Measurements from ENCODE around the gene AIFM2.
"Not testable (repeated sequence)": the region's sequence is repeated elsewhere in the genome, so short reads cannot be mapped to it uniquely, and the experiment has no call there.

The AIFM2 gene

DNA sequence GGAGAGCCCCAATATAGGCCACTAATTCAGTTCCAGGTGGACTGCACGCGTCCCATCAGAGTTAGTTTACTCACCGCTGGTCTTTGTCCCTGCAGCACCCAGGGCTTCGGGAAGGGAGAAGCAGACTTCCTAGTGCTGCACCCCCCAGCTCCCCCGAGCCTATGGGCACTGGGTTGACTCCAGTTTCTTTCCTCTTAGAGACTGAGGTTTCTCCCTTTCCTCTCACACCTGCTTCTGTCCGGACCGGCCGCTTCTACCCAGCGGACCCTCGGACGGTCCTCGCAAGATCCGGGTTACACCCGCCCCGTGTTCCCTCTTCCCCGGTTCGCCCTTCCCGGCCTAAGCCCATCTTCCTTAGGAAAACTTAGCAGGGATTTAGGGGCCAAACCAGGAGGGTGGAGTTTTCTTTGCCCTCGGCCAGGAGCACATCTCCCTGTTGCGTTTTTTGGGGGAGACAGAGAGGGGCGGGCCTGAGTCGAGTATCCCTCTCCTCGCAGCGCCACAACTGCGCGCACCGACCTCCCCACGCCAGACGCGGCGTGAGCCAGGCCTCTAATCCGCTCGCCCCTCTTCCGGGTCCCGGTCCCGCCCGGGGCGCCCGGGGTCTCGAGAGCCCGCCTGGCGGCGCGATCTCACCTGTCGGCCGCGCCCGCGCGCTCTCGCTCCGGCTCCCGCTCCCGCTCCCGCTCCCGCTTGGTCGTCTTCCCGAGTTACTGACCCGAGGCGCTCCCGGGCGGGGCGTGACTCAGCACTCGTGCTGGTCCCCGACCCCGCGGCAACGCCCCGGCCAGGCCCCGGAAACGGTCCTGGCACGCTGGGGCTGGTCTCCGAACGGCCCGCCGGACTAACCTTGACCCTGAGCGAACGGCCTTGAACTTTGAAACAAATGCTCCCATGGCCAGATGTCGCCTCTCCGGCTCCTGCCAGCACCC is at the start of gene AIFM2:
Gene AIFM2 (minus strand): TSS at position 728 of the 932 bp plus-strand sequence. CDS start 8,741 bp downstream, outside the sequence.
- Histone ChIP-seq H3K27me3 (ENCODE audit: insufficient read depth, insufficient read length) (peaks cover 20% of the 10 kb centered on the region), H3K9ac (ENCODE audit: insufficient read length, low read depth) (peak within 1 kb of the TSS; percentile 76), H3K36me3 (ENCODE audit: insufficient read depth, insufficient read length, low read length) (no peaks in the 10 kb centered on the region), H3K4me3 (ENCODE audit: insufficient read length, low read depth) (peak within 1 kb of the TSS; percentile 45), H3K9me3 (ENCODE audit: insufficient read depth, low read length) (no peaks in the 10 kb centered on the region), H3K4me1 (ENCODE audit: insufficient read depth, insufficient read length) (no peaks in the 10 kb centered on the region)
- TF ChIP-seq ZNF274 (IDR thresholded peaks at IDR 0.05; ENCODE audit: low read depth, low read length) (no peak), SUZ12 (IDR thresholded peaks at IDR 0.05; ENCODE audit: extremely low read depth, insufficient read depth, insufficient read length) (no peak), YY1 (IDR thresholded peaks at IDR 0.05; ENCODE audit: insufficient read depth, insufficient read length) (no peak)
- peak; percentile 18 for DNase-seq (ENCODE audit: low read depth, low spot score)

DNA sequence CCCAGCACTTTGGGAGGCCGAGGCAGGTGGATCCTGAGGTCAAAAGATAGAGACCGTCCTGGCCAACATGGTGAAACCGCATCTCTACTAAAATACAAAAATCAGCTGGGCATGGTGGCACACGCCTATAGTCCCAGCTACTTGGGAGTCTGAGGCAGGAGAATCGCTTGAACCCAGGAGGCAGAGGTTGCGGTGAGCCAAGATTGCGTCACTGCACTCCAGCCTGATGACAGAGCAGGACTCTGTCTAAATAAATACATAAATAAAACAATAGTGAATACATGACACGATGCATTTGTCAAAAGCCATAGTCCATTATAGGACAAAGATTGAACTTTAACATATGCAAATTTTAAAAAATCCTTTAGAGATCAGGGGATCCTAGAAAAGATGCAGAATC is 46.6 kb upstream of the AIFM2 start:
- H3K27me3 ChIP-seq (ENCODE audit: insufficient read depth, insufficient read length); H3K4me1 ChIP-seq (ENCODE audit: insufficient read depth, insufficient read length); H3K4me3 ChIP-seq (ENCODE audit: insufficient read length, low read depth); H3K36me3 ChIP-seq (ENCODE audit: insufficient read depth, insufficient read length, low read length); H3K9ac ChIP-seq (ENCODE audit: insufficient read length, low read depth); H3K9me3 ChIP-seq (ENCODE audit: insufficient read depth, low read length); DNase-seq (ENCODE audit: low read depth, low spot score): not testable (repeated sequence)

GRCh38 chr10:70178139-70178725 is 45.6 kb upstream of the AIFM2 start:
- no peak for DNase-seq (ENCODE audit: low read depth, low spot score)
- no peak for TF ChIP-seq SUZ12 (IDR thresholded peaks at IDR 0.05; ENCODE audit: extremely low read depth, insufficient read depth, insufficient read length)
- no peak for TF ChIP-seq YY1 (IDR thresholded peaks at IDR 0.05; ENCODE audit: insufficient read depth, insufficient read length)
- TF ChIP-seq ZNF274 (IDR thresholded peaks at IDR 0.05; ENCODE audit: low read depth, low read length), result no peak
- H3K27me3 ChIP-seq (ENCODE audit: insufficient read depth, insufficient read length), result no peaks in the 10 kb centered on the region

GRCh38 chr10:70176441-70176840 is 43.8 kb upstream of the AIFM2 start:
- Histone ChIP-seq H3K9ac (ENCODE audit: insufficient read length, low read depth) (no peak overlapping the region), H3K9me3 (ENCODE audit: insufficient read depth, low read length) (peaks cover 6% of the 10 kb centered on the region; the same call in 1 of the 2 replicates), H3K4me3 (ENCODE audit: insufficient read length, low read depth) (no peak overlapping the region), H3K27me3 (ENCODE audit: insufficient read depth, insufficient read length) (no peaks in the 10 kb centered on the region), H3K4me1 (ENCODE audit: insufficient read depth, insufficient read length) (peaks cover 5% of the 10 kb centered on the region), H3K36me3 (ENCODE audit: insufficient read depth, insufficient read length, low read length) (no peaks in the 10 kb centered on the region)
- DNase-seq (ENCODE audit: low read depth, low spot score), result no peak
- TF ChIP-seq SUZ12 (IDR thresholded peaks at IDR 0.05; ENCODE audit: extremely low read depth, insufficient read depth, insufficient read length) (no peak), YY1 (IDR thresholded peaks at IDR 0.05; ENCODE audit: insufficient read depth, insufficient read length) (no peak), ZNF274 (IDR thresholded peaks at IDR 0.05; ENCODE audit: low read depth, low read length) (no peak)

More at GRCh38 chr10:70178139-70178725, 45.6 kb upstream of the AIFM2 start:
- H3K36me3 ChIP-seq (ENCODE audit: insufficient read depth, insufficient read length, low read length), result no peaks in the 10 kb centered on the region
- peaks cover 3% of the 10 kb centered on the region for H3K4me1 ChIP-seq (ENCODE audit: insufficient read depth, insufficient read length)
- H3K9me3 ChIP-seq (ENCODE audit: insufficient read depth, low read length), result peaks cover 6% of the 10 kb centered on the region; the same call in 1 of the 2 replicates
- H3K9ac ChIP-seq (ENCODE audit: insufficient read length, low read depth), result no peak overlapping the region
- H3K4me3 ChIP-seq (ENCODE audit: insufficient read length, low read depth), result no peak overlapping the region

DNA sequence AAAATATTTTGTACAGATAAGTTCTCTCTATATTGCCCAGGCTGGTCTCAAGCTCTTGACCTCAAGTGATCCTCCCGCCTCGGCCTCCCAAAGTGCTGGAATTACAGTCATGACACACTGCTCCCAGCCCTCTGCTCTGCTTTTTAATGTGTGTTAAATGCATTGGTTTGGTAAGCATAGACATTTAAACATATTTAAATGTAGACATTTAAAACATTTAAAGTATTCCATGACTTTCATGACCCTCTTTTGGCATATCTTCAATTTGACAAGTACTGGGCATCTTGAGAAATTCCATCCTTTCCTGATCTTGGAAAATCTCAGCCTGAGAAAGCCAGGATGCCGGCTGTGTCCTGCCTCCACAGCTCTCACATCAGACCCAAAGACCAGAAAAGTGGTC is 42.9 kb upstream of the AIFM2 start:
- H3K36me3 ChIP-seq (ENCODE audit: insufficient read depth, insufficient read length, low read length), result no peaks in the 10 kb centered on the region
- H3K27me3 ChIP-seq (ENCODE audit: insufficient read depth, insufficient read length), result no peaks in the 10 kb centered on the region
- no peak for TF ChIP-seq ZNF274 (IDR thresholded peaks at IDR 0.05; ENCODE audit: low read depth, low read length)
- TF ChIP-seq YY1 (IDR thresholded peaks at IDR 0.05; ENCODE audit: insufficient read depth, insufficient read length), result no peak
- no peak for TF ChIP-seq SUZ12 (IDR thresholded peaks at IDR 0.05; ENCODE audit: extremely low read depth, insufficient read depth, insufficient read length)
- H3K9ac ChIP-seq (ENCODE audit: insufficient read length, low read depth), result no peak overlapping the region
- peaks cover 6% of the 10 kb centered on the region; the same call in 1 of the 2 replicates for H3K9me3 ChIP-seq (ENCODE audit: insufficient read depth, low read length)
- DNase-seq (ENCODE audit: low read depth, low spot score), result no peak
- no peak overlapping the region for H3K4me3 ChIP-seq (ENCODE audit: insufficient read length, low read depth)
- H3K4me1 ChIP-seq (ENCODE audit: insufficient read depth, insufficient read length), result peaks cover 5% of the 10 kb centered on the region

DNA sequence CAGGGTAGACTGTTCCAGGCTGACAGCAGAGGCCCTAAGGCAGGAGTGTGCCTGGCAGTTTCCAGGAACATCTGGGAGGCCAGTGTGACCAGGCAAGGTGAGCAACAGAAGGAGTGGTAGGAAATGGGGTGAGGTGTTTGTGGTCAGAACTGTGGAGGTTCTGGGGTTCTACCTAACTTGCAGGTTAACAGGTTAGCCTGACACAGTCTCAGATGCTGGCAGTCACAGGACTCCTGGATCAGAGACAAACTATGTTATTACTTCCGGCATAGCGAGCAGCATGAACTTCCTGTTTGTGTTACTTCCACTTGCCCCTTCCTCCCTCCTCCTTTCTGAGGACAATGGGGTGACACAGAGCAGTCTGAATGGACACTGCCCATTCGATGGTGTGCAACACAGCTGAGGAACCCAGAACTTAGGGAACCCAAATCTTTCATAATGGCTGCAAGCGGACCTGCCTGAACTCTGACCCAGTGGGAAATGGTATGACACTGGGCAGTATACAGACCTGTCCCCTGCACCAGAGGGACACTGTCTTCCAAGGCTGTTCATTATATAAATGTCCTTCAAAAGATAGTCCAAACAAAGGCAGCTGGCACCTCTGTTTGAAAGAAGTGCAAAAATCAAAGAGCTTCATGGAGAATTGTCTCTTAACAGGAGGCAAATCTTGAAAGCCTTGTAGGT is 41.6 kb upstream of the AIFM2 start:
- no peak overlapping the region for H3K4me3 ChIP-seq (ENCODE audit: insufficient read length, low read depth)
- H3K9ac ChIP-seq (ENCODE audit: insufficient read length, low read depth), result no peak overlapping the region
- TF ChIP-seq YY1 (IDR thresholded peaks at IDR 0.05; ENCODE audit: insufficient read depth, insufficient read length), result no peak
- TF ChIP-seq SUZ12 (IDR thresholded peaks at IDR 0.05; ENCODE audit: extremely low read depth, insufficient read depth, insufficient read length), result no peak
- TF ChIP-seq ZNF274 (IDR thresholded peaks at IDR 0.05; ENCODE audit: low read depth, low read length), result no peak
- H3K27me3 ChIP-seq (ENCODE audit: insufficient read depth, insufficient read length), result no peaks in the 10 kb centered on the region
- no peak for DNase-seq (ENCODE audit: low read depth, low spot score)
- no peaks in the 10 kb centered on the region for H3K9me3 ChIP-seq (ENCODE audit: insufficient read depth, low read length)
- H3K4me1 ChIP-seq (ENCODE audit: insufficient read depth, insufficient read length), result peaks cover 5% of the 10 kb centered on the region
- no peaks in the 10 kb centered on the region for H3K36me3 ChIP-seq (ENCODE audit: insufficient read depth, insufficient read length, low read length)
